HS-5 (cell line): ENCODE measurements around the gene B3GAT1.

Experiments used
- DNase-seq: peaks from one replicate; pipeline ENCODE4 v3.0.0-alpha.2; 2012; ENCODE audit warnings: low read depth

The B3GAT1 gene

GRCh38 chr11:134441281-134441680 lies 29.2 kb upstream of the B3GAT1 start:
- no peak for DNase-seq

DNA sequence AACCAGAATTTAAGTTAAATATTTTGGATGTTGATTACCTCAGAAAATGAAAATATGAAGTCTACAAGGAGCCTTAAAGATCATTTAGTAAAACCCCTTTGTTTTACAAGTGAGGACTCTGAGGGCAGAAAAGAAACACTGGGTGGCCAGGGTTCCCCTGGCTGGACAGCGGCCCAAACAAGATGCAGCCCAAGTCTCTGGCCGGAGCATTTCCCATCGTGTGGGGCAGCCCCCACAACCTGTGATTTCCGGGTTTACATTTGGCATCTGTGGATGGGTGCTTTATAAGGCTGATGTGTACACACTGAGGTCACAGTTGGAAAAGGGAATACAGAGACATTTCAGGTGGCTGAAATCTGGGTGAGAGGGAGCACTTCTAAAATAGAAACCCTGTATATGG lies 28.8 kb upstream of the B3GAT1 start:
- DNase-seq, result no peak

DNA sequence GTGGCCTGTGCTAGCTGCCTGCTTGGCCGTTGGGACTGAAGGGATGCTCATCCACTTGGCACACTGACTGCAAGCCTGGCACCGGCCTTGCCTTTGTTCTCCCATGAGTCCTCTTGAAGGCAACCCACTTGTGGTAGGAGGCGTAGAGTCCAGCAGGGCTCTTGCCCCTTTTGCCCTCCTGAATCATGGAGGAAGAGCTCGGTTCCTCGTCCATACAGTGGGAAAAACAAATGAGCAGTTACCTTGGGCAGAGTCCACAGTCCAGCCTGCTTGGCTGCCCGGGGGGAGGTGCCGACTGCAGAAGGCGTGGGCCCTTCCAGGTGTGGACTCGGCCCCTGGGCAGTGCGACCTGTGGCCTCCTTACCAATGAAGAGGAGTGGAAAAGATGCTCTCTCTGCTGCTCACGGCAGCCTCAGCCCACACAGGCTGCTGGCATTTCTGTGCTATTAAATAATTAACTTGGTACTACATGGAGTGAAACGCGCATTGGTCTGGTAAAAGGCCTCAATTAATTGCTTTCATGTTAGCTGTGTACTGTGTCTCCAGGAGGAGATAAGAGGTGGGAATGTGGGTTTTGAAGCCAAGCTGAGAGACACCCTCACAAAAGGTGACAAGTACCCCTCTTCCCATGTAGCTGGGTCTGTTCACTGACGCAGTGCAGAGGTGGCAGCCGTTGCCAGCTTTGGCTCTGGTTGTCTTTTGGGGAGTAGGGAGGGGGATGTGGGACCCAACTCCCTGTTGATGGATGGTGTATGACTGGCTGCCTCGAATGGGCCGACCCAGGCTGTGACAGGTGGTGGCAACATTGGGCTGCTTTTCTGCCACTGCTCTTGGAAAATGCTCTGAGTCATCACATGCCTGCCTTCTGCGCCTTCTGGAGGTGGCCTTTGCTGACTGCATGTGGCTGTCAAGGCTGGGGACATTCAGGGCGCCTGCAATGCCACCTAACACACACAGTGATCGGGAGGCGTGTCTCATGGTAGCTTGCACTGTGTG lies 26.8 kb upstream of the B3GAT1 start:
- no peak for DNase-seq

DNA sequence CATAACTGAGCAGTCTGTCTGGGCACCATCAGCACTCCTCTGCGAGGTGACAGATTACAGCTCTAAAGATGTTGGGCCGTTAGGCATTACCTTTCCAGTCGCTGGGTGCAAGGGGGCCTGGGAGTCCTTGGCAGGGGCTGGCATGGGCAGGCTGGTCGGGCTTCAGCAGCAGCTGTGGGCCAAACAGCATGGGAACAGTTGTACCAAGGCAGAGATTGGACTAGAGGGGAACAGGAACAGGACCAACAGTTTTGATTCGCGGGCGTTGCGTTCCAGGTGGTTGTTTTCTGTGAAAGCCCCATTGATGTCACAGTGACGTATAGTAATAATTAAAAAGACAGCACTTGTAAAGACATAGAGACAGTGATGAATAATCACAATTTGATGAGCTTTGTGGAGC lies 25.8 kb upstream of the B3GAT1 start:
- no peak for DNase-seq

DNA sequence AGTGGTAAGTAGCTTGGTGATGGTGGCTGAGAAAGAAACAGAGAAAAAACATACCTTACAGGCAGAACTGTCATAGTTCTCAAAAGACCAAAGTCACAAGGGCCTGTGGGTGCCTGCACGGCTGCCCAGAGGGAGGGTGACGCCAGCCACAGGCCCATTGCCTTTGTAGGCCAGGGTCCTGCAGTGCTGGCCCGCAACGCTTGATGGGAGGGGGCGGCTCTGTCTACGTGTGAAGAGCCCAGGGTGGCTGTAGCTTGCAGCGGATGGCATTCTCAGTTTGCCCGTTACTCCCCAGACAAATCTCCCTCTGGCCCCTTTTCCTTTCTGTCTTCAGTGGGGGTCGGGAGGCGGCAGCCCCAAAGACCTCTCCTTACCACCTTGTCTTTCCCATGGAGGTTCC lies 24.7 kb upstream of the B3GAT1 start:
- no peak for DNase-seq

- no peak for DNase-seq
These were observed 21.8 kb upstream of the B3GAT1 start for GRCh38 chr11:134433806-134434205.

DNA sequence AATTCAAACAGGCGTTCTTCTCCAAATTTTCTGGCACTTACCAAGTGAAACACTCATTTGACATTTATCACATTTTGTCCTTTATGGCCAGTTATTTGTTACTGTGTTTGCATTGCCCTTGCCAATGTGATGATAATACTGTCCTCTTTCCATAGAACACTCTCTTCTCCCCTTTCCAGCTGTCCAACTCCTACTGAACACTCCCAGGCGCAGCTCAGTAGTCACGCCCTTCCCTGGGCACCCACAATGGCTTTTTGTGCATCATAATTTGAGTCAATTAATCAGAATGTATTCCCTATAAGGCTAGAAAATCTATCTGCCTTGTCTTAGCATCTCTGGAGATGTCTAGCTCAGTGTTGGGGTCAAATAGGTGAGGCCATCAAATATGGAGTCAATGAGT lies 21.2 kb upstream of the B3GAT1 start:
- no peak for DNase-seq

DNA sequence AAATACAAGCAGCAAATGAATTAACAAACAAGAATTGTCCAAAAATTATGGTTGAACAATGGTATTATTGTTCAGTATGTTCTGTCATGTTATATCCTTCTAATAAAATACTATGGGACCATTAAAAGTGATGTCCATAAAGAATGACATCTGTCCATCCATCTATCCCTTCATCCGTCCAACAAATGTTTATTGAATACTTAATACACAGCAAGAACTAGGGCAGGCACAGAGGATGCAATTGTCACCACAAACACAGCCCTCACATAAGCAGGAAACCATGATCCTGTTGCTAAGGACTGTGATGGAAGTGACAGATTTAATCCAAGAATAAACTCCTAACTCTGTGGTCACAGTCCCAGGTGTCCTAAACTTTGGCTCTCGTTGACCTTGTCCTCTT lies 20.7 kb upstream of the B3GAT1 start:
- no peak for DNase-seq

DNA sequence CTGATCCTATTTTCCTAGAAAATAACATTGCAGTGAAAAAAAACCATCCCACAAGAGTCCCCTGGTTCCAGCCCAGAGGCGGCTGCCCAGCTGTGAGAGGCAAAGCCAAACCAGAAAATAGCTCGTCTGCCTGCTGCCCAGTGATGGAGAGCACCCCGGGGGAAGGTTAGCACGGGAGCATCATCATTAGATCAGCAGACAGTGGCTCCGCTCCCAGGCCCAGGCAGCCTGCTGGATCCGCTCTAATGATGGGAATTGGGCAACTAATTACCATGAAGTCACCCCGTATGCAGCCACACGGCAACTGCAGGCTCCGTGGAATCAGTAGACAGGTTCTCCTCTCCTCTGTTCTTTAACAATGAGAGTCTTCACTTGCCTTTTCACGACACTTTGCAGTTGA lies 17.1 kb upstream of the B3GAT1 start:
- no peak for DNase-seq

- DNase-seq, result no peak
These were observed 13.9 kb upstream of the B3GAT1 start for GRCh38 chr11:134425816-134426536.

- no peak for DNase-seq
These were observed 13.4 kb upstream of the B3GAT1 start for GRCh38 chr11:134425413-134425812.

DNA sequence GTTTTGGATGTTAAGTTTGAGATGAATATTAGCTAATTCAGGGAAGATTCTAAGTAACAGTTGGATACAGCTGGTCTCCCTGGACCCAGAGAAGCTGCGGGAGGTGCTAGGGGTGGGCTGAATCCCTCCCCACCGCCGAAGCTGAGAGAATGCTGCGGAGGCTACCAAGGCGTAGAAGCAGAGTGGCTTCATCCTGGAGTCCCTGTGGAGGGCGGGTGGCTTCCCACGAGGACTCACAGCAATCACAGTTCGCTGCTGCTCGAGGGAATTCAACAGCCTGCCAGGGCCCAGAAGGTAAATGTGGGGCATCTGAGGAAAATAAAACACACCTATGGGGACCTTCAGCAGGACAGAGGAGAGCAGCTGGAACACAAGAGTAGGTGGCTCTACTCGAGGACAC lies 11.1 kb upstream of the B3GAT1 start:
- DNase-seq, result no peak

- no peak for DNase-seq
These were observed 6.1 kb upstream of the B3GAT1 start for GRCh38 chr11:134417871-134418840.

DNA sequence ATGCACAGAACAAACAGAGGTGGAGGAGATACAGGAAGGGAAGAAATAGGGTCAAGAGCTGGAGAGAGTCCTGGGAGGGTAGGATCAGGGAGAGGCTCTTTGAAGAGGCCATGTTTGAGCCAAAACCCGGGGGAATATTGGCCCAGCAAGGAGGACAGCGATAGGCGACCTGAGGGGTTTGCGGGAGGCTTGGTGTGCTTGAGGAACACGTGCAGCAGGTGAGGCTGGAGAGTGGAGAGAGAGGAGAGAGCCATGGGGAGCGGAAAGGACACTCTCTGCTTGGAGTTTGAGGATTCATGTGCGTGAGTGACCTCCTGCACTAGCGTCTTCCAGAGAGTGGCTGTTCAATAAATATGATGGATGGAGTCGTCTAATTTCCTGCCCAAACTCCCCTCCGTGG lies 4.7 kb upstream of the B3GAT1 start:
- no peak for DNase-seq

DNA sequence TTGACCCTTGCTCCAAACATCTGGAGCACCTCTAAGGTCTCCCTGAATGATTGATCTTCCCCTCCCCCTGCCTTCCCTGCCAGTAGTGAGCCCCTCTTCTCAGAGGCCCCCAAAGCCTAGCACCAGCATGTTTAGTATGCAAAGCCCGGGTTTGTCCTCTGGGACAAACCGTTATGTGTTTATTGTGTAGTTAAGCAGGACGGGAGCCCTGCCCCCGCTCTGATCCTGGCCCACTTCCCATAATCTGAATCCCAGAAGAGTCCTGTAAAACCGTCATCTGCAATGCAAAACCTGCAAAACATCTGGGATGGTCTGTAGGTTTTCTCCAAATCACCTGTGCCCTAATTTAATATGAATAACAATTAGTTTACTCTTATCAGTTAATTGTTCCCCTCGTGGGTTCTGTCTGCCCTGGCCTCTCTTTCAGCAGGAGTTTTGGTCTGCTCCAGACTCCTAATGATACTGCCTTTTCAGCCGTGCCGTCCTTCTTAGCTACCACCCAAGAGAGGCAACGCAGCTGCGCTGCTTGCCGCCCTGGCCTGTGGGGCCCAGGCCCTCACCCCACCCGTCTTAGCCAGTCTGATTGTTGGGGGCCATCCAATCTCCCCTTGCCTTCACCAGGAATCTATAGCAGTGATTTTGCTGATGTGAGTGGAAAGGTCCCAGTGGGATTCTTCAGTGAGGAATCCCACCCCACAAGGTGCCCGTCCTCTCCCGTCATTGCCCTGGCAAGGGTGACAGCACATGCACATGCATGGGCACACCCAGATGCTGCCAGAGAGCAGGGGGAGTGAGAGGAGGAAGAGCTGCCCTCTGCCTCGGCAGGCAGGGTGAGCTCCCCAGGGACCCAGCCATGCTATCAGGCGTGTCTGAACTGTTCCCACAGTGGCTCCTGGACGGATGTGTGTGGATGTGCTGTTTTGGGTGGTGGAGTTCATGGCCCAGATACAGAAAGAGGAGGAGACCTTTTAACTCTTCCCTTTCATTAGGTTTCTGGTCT lies 3.0 kb upstream of the B3GAT1 start:
- no peak for DNase-seq

GRCh38 chr11:134413826-134414731 lies 2.0 kb upstream of the B3GAT1 start:
- no peak for DNase-seq

GRCh38 chr11:134413043-134413825 lies 1.2 kb upstream of the B3GAT1 start:
- DNase-seq, result no peak

DNA sequence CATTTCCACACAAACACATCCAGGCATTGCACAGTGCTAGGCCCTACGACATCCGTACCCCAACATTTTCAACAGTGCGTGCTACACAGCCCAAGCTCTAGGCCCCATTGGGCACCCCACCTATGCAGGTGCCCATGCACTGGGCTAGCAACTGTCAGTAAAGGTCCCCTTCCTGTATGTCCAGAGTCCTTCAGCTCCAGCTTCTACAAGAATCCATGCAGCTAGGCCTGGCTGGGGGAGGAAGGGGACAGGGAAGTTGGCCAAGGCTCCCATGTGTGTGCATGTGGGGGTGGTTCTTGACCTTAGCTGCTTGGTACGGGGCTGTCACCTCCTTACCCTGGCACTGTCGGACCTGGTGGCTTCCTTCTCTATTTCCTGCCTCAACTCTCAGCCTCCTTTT lies 1.3 kb downstream of the B3GAT1 start:
- DNase-seq, result no peak
